Peyer's patch (tissue), 4 donors: Measurements from ENCODE around the gene GRIA3. TPM values are rescaled to one million over a fixed set of nuclear protein-coding genes. Genes with fewer than 3 reads are reported as not detected.

ENCODE experiments used
- DNase-seq, 3 donors: peaks; one replicate each; pipeline ENCODE4 v3.0.0-alpha.2; 2017 to 2019
- H3K27ac ChIP-seq, 4 donors: fragments of 200-600 bp; sonication (generic); one replicate each; pipeline ENCODE4 v1.5.1; 2016 to 2019
- H3K27me3 ChIP-seq, 2 donors: fragments of 200-600 bp; sonication (generic); one replicate each; pipeline ENCODE4 v1.5.1; 2019
- H3K36me3 ChIP-seq, 3 donors: fragments of 200-600 bp; sonication (generic); one replicate each; pipeline ENCODE4 v1.5.1; 2016 to 2019
- H3K4me1 ChIP-seq, 4 donors: fragments of 200-600 bp; sonication (generic); one replicate each; pipeline ENCODE4 v1.5.1; 2016 to 2019
- H3K4me3 ChIP-seq, 4 donors: fragments of 200-600 bp; sonication (generic); 1 replicate in 3 of 4; 2 replicates in 1 of 4; pipeline ENCODE4 v1.5.1; 2016 to 2019; ENCODE audit warnings: mild to moderate bottlenecking in 1 of 4
- H3K9me3 ChIP-seq, 4 donors: fragments of 200-600 bp; sonication (generic); one replicate each; pipeline ENCODE4 v1.5.1; 2016 to 2019; ENCODE audit warnings: mild to moderate bottlenecking in 1 of 4
- CTCF ChIP-seq, 6 experiments: fragments of 450-650 bp in 4 of 6; fragments of 200-600 bp in 2 of 6; sonication (generic) in 1 of 6; IDR thresholded peaks; one replicate each; pipeline ENCODE4 v1.5.1; 2017 to 2019; ENCODE audit warnings: antibody characterized with exemption in 6 of 6, mild to moderate bottlenecking in 3 of 6, moderate library complexity in 1 of 6
- POLR2A ChIP-seq, 2 donors: fragments of 450-650 bp; IDR thresholded peaks; one replicate each; pipeline ENCODE4 v1.5.1; 2017; ENCODE audit warnings: antibody characterized with exemption in 2 of 2, mild to moderate bottlenecking in 2 of 2, moderate library complexity in 2 of 2
- total RNA-seq, 4 donors: library from RNA; depleted of rRNA; stranded (reverse); fragments of >200 nt; gene quantifications; one replicate each; pipeline ENCODE4 v1.1.0, GENCODE V29; 2016

The GRIA3 gene
- total RNA-seq, 4 donors from 2014 or later: 0.47 to 12.4 TPM; not detected in 2

- DNase-seq: no peak
- Histone ChIP-seq H3K9me3 (no peaks in the 10 kb centered on the region), H3K36me3 (no peaks in the 10 kb centered on the region), H3K4me3 (no peak overlapping the region), H3K4me1 (no peaks in the 10 kb centered on the region), H3K27me3 (no peaks in the 10 kb centered on the region), H3K27ac (no peak overlapping the region)
- TF ChIP-seq POLR2A (IDR thresholded peaks at IDR 0.05): no peak
- no peak for TF ChIP-seq CTCF (IDR thresholded peaks at IDR 0.05)
These were observed 303.2 kb downstream of the GRIA3 start for GRCh38 chrX:123487236-123487635.

GRCh38 chrX:123487669-123488068, 303.6 kb downstream of the GRIA3 start:
- DNase-seq: no peak
- Histone ChIP-seq H3K4me1 (no peaks in the 10 kb centered on the region), H3K36me3 (no peaks in the 10 kb centered on the region), H3K4me3 (no peak overlapping the region), H3K27ac (no peak overlapping the region), H3K9me3 (no peaks in the 10 kb centered on the region), H3K27me3 (no peaks in the 10 kb centered on the region)
- TF ChIP-seq POLR2A (IDR thresholded peaks at IDR 0.05) (no peak), CTCF (IDR thresholded peaks at IDR 0.05) (no peak)

GRCh38 chrX:123489011-123489410, 304.9 kb downstream of the GRIA3 start:
- H3K27ac ChIP-seq: no peak overlapping the region

GRCh38 chrX:123493857-123494256, 309.8 kb downstream of the GRIA3 start:
- Histone ChIP-seq H3K36me3 (no peaks in the 10 kb centered on the region), H3K27ac (no peak overlapping the region), H3K27me3 (no peaks in the 10 kb centered on the region), H3K4me1 (no peaks in the 10 kb centered on the region), H3K9me3 (no peaks in the 10 kb centered on the region), H3K4me3 (no peak overlapping the region)
- TF ChIP-seq POLR2A (IDR thresholded peaks at IDR 0.05) (no peak), CTCF (IDR thresholded peaks at IDR 0.05) (no peak)
- no peak for DNase-seq

More at GRCh38 chrX:123489011-123489410, 304.9 kb downstream of the GRIA3 start:
- no peak overlapping the region for H3K4me3 ChIP-seq
- no peaks in the 10 kb centered on the region for H3K36me3 ChIP-seq
- no peak for DNase-seq
- H3K9me3 ChIP-seq: no peaks in the 10 kb centered on the region
- H3K27me3 ChIP-seq: no peaks in the 10 kb centered on the region
- H3K4me1 ChIP-seq: no peaks in the 10 kb centered on the region
- TF ChIP-seq CTCF (IDR thresholded peaks at IDR 0.05) (no peak), POLR2A (IDR thresholded peaks at IDR 0.05) (no peak)

- Histone ChIP-seq H3K4me1 (no peaks in the 10 kb centered on the region), H3K27ac (no peak overlapping the region), H3K27me3 (no peaks in the 10 kb centered on the region), H3K9me3 (no peaks in the 10 kb centered on the region), H3K4me3 (no peak overlapping the region), H3K36me3 (no peaks in the 10 kb centered on the region)
- no peak for DNase-seq
- no peak for TF ChIP-seq CTCF (IDR thresholded peaks at IDR 0.05)
- TF ChIP-seq POLR2A (IDR thresholded peaks at IDR 0.05): no peak
These were observed 315.7 kb downstream of the GRIA3 start for GRCh38 chrX:123499787-123500186.

- Histone ChIP-seq H3K4me3 (no peak overlapping the region), H3K4me1 (no peaks in the 10 kb centered on the region), H3K27me3 (no peaks in the 10 kb centered on the region), H3K36me3 (no peaks in the 10 kb centered on the region), H3K9me3 (no peaks in the 10 kb centered on the region), H3K27ac (no peak overlapping the region)
- no peak for TF ChIP-seq POLR2A (IDR thresholded peaks at IDR 0.05)
- TF ChIP-seq CTCF (IDR thresholded peaks at IDR 0.05): no peak
- DNase-seq: no peak
These were observed 320.0 kb downstream of the GRIA3 start for GRCh38 chrX:123504047-123504446.
